ENCODE results near the gene CHCHD4. TPM values are rescaled to one million over a fixed set of nuclear protein-coding genes. Genes with fewer than 3 reads are reported as not detected.
A peak's percentile ranks its signal among the peaks of the same experiment; 100 is the strongest.
"Not testable (repeated sequence)": the region's sequence is repeated elsewhere in the genome, so short reads cannot be mapped to it uniquely, and the experiment has no call there.

CHCHD4 gene
- total and polyA plus RNA-seq, 2 donors (not counting 1 experiment from before 2014, with no cell fraction given): 12.7 to 16.3 TPM

GRCh38 chr3:14117468-14118399 is 6.9 kb downstream of the CHCHD4 start:
- Histone ChIP-seq H3K79me2 (ENCODE audit: control insufficient read depth, insufficient read depth, low read length) (no peaks in the 10 kb centered on the region), H4K20me1 (ENCODE audit: control insufficient read depth, extremely low read depth, insufficient read depth, low read length) (no peaks in the 10 kb centered on the region), H3K9ac (ENCODE audit: insufficient read depth, low read length) (no peak overlapping the region), H3K4me1 (ENCODE audit: control insufficient read depth, extremely low read depth, insufficient read depth, low read length) (peaks cover 2% of the 10 kb centered on the region), H3K27me3 (ENCODE audit: control insufficient read depth, insufficient read depth, low read length) (no peaks in the 10 kb centered on the region), H3K9me3 (ENCODE audit: control insufficient read depth, insufficient read depth, low read depth, low read length) (no peaks in the 10 kb centered on the region), H3K4me3 (replicated peaks in 1 of 4; ENCODE audit: control extremely low read depth in 1 of 4, insufficient read depth in 1 of 4, low read depth in 3 of 4, low read length in 4 of 4) (no peak overlapping the region), H3K27ac (ENCODE audit: insufficient read depth, low read length) (no peak overlapping the region), H3K4me2 (ENCODE audit: extremely low read depth, insufficient read depth, low read length) (no peak overlapping the region), H3K36me3 (ENCODE audit: control insufficient read depth, insufficient read depth, low read length) (no peaks in the 10 kb centered on the region), H2AFZ (ENCODE audit: low read length) (no peak overlapping the region)
- no peak for TF ChIP-seq EZH2 (IDR thresholded peaks at IDR 0.05; ENCODE audit: low read length, missing control alignments)
- TF ChIP-seq, protein P1, sequence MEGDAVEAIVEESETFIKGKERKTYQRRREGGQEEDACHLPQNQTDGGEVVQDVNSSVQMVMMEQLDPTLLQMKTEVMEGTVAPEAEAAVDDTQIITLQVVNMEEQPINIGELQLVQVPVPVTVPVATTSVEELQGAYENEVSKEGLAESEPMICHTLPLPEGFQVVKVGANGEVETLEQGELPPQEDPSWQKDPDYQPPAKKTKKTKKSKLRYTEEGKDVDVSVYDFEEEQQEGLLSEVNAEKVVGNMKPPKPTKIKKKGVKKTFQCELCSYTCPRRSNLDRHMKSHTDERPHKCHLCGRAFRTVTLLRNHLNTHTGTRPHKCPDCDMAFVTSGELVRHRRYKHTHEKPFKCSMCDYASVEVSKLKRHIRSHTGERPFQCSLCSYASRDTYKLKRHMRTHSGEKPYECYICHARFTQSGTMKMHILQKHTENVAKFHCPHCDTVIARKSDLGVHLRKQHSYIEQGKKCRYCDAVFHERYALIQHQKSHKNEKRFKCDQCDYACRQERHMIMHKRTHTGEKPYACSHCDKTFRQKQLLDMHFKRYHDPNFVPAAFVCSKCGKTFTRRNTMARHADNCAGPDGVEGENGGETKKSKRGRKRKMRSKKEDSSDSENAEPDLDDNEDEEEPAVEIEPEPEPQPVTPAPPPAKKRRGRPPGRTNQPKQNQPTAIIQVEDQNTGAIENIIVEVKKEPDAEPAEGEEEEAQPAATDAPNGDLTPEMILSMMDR (conservative IDR thresholded peaks at IDR 0.05 in 1 of 2, IDR thresholded peaks at IDR 0.05 in 1 of 2; ENCODE audit: low read depth in 1 of 2, low read length in 2 of 2): no peak
- no peak for DNase-seq (ENCODE audit: low read depth in 2 of 2)

DNA sequence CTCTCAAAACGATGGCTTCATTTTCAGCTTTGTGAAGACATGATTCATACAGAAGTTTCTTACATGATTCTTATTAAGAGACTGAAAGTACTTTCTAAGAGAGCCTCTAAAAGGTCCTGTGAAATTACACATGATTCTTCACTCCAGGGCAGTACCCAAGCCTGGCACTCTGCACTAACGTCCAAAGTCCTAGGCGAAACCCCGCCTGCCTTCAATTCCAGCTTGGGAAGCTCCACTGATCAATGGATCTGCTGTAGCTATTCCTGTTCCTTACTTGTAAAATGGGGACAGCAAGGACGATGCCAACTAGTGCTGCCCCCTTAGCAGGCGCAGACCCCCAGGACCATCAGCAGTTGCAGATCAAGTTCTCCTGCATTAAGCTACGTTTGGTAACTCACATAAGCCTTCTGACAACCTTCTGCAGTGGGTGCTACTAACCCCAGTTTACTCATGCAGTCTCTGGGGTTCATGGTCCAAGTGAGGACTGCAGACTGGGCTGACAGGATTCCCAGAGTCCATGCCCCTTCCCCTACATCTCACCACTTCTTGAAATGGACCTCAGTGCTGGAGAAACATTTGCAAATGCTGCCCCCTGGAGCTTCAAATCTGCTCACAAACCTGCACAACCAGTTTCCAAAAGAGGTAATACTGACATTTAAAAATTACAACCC is 10.6 kb downstream of the CHCHD4 start:
- no peak for DNase-seq (ENCODE audit: low read depth in 2 of 2)
- Histone ChIP-seq H3K9ac (ENCODE audit: insufficient read depth, low read length) (no peak overlapping the region), H3K4me3 (replicated peaks in 1 of 4; ENCODE audit: control extremely low read depth in 1 of 4, insufficient read depth in 1 of 4, low read depth in 3 of 4, low read length in 4 of 4) (no peak overlapping the region), H3K36me3 (ENCODE audit: control insufficient read depth, insufficient read depth, low read length) (no peaks in the 10 kb centered on the region), H3K9me3 (ENCODE audit: control insufficient read depth, insufficient read depth, low read depth, low read length) (no peaks in the 10 kb centered on the region), H2AFZ (ENCODE audit: low read length) (no peak overlapping the region), H3K4me1 (ENCODE audit: control insufficient read depth, extremely low read depth, insufficient read depth, low read length) (peaks cover 2% of the 10 kb centered on the region), H3K27me3 (ENCODE audit: control insufficient read depth, insufficient read depth, low read length) (no peaks in the 10 kb centered on the region), H3K4me2 (ENCODE audit: extremely low read depth, insufficient read depth, low read length) (no peak overlapping the region), H4K20me1 (ENCODE audit: control insufficient read depth, extremely low read depth, insufficient read depth, low read length) (no peaks in the 10 kb centered on the region), H3K27ac (ENCODE audit: insufficient read depth, low read length) (no peak overlapping the region), H3K79me2 (ENCODE audit: control insufficient read depth, insufficient read depth, low read length) (no peaks in the 10 kb centered on the region)
- no peak for TF ChIP-seq EZH2 (IDR thresholded peaks at IDR 0.05; ENCODE audit: low read length, missing control alignments)
- TF ChIP-seq, protein P1 (conservative IDR thresholded peaks at IDR 0.05 in 1 of 2, IDR thresholded peaks at IDR 0.05 in 1 of 2; ENCODE audit: low read depth in 1 of 2, low read length in 2 of 2): peak in 1 of 2 donors; percentile 11

DNA sequence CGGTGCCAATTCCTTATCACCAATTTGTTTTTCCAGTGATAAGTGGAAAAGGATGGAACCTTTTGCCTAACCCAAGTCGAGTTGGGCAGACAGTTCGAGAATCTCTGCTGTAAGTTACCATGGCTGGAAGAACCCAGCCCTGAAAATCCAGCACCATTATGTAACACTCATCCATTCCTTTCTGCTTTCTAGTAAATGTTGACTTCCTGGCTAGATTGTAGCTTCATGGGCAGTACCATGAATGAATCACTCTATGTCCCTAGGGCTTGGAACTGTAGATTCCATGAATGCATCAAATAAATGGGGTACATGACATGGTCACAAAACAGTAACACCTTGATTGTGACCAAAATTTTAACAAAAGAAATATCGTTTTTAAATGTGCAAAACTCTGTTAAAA is 14.0 kb downstream of the CHCHD4 start:
- Histone ChIP-seq H3K27ac (ENCODE audit: insufficient read depth, low read length) (no peak overlapping the region), H2AFZ (ENCODE audit: low read length) (no peak overlapping the region), H3K4me1 (ENCODE audit: control insufficient read depth, extremely low read depth, insufficient read depth, low read length) (no peaks in the 10 kb centered on the region), H3K9ac (ENCODE audit: insufficient read depth, low read length) (no peak overlapping the region), H4K20me1 (ENCODE audit: control insufficient read depth, extremely low read depth, insufficient read depth, low read length) (no peaks in the 10 kb centered on the region), H3K27me3 (ENCODE audit: control insufficient read depth, insufficient read depth, low read length) (no peaks in the 10 kb centered on the region), H3K4me2 (ENCODE audit: extremely low read depth, insufficient read depth, low read length) (no peak overlapping the region), H3K36me3 (ENCODE audit: control insufficient read depth, insufficient read depth, low read length) (no peaks in the 10 kb centered on the region), H3K9me3 (ENCODE audit: control insufficient read depth, insufficient read depth, low read depth, low read length) (no peaks in the 10 kb centered on the region), H3K79me2 (ENCODE audit: control insufficient read depth, insufficient read depth, low read length) (no peaks in the 10 kb centered on the region), H3K4me3 (replicated peaks in 1 of 4; ENCODE audit: control extremely low read depth in 1 of 4, insufficient read depth in 1 of 4, low read depth in 3 of 4, low read length in 4 of 4) (no peak overlapping the region)
- no peak for DNase-seq (ENCODE audit: low read depth in 2 of 2)
- no peak for TF ChIP-seq EZH2 (IDR thresholded peaks at IDR 0.05; ENCODE audit: low read length, missing control alignments)
- TF ChIP-seq, protein P1 (conservative IDR thresholded peaks at IDR 0.05 in 1 of 2, IDR thresholded peaks at IDR 0.05 in 1 of 2; ENCODE audit: low read depth in 1 of 2, low read length in 2 of 2): no peak

DNA sequence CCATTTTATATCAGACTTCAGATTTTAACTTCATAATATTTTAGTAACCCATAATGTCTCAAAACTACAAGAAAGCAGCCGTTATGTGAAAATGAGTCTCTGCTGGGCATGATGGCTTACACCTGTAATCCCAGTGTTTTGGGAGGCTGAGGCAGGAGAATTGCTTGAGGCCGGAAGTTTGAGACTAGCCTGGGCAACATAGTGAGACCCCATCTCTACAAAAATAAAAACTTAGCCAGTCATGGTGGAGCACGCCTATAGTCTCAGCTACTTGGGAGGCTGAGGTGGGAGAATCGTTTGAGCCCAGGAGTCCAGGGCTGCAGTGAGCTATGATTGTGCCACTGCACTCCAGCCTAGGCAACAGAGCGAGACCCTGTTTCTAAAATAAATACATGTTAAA is 14.8 kb downstream of the CHCHD4 start:
- not testable (repeated sequence) for H3K4me2 ChIP-seq (ENCODE audit: extremely low read depth, insufficient read depth, low read length); H3K79me2 ChIP-seq (ENCODE audit: control insufficient read depth, insufficient read depth, low read length); H3K4me1 ChIP-seq (ENCODE audit: control insufficient read depth, extremely low read depth, insufficient read depth, low read length); H3K9ac ChIP-seq (ENCODE audit: insufficient read depth, low read length); H2AFZ ChIP-seq (ENCODE audit: low read length); H3K9me3 ChIP-seq (ENCODE audit: control insufficient read depth, insufficient read depth, low read depth, low read length); DNase-seq (ENCODE audit: low read depth in 2 of 2); H3K4me3 ChIP-seq (replicated peaks in 1 of 4; ENCODE audit: control extremely low read depth in 1 of 4, insufficient read depth in 1 of 4, low read depth in 3 of 4, low read length in 4 of 4); H3K27ac ChIP-seq (ENCODE audit: insufficient read depth, low read length); H4K20me1 ChIP-seq (ENCODE audit: control insufficient read depth, extremely low read depth, insufficient read depth, low read length); H3K27me3 ChIP-seq (ENCODE audit: control insufficient read depth, insufficient read depth, low read length); H3K36me3 ChIP-seq (ENCODE audit: control insufficient read depth, insufficient read depth, low read length)

Data from fibroblast of lung (primary cell).